ENCODE results near the gene DNER. TPM values are rescaled to one million over a fixed set of nuclear protein-coding genes. Genes with fewer than 3 reads are reported as not detected.

The DNER gene
- total and polyA plus RNA-seq, 4 donors: 0.01 TPM; not detected in 3

- Histone ChIP-seq H3K4me1 (ENCODE audit: control insufficient read depth in 4 of 4, insufficient read depth in 4 of 4, low read length in 3 of 4) (no peaks in the 10 kb centered on the region), H3K36me3 (ENCODE audit: control insufficient read depth in 4 of 4, insufficient read depth in 3 of 4, low read depth in 1 of 4, low read length in 3 of 4) (no peaks in the 10 kb centered on the region), H3K9ac (ENCODE audit: low read depth in 1 of 2, low read length in 2 of 2) (no peak overlapping the region), H3K27me3 (ENCODE audit: control insufficient read depth in 4 of 4, insufficient read depth in 4 of 4, low read length in 3 of 4) (no peaks in the 10 kb centered on the region), H3K9me3 (ENCODE audit: control insufficient read depth in 4 of 4, low read length in 3 of 4) (no peaks in the 10 kb centered on the region), H3K27ac (ENCODE audit: low read depth in 1 of 2, low read length in 2 of 2) (no peak overlapping the region), H3K4me3 (ENCODE audit: low read depth in 1 of 3, low read length in 3 of 3) (no peak overlapping the region)
- no peak for DNase-seq (ENCODE audit: low spot score)
- TF ChIP-seq SP1 (IDR thresholded peaks at IDR 0.05) (no peak), YY1 (IDR thresholded peaks at IDR 0.05) (no peak), RAD21 (IDR thresholded peaks at IDR 0.05) (no peak), FOXA2 (IDR thresholded peaks at IDR 0.05) (no peak), CTCF (IDR thresholded peaks at IDR 0.05; ENCODE audit: low read depth, low read length, missing input control) (no peak), MAX (IDR thresholded peaks at IDR 0.05) (no peak), GABPA (IDR thresholded peaks at IDR 0.05 in 1 of 2, conservative IDR thresholded peaks at IDR 0.05 in 1 of 2) (no peak), REST (IDR thresholded peaks at IDR 0.05) (no peak), HNF4A (conservative IDR thresholded peaks at IDR 0.05) (no peak), HNF4G (IDR thresholded peaks at IDR 0.05) (no peak), JUND (IDR thresholded peaks at IDR 0.05) (no peak)
- WGBS: 77% methylated on average over 3 of the region's 3 CpGs
These were observed 262.5 kb downstream of the DNER start for GRCh38 chr2:229451852-229452251.

- 87% methylated on average over 12 of the region's 12 CpGs for WGBS
- no peaks in the 10 kb centered on the region for H3K36me3 ChIP-seq (ENCODE audit: control insufficient read depth in 4 of 4, insufficient read depth in 3 of 4, low read depth in 1 of 4, low read length in 3 of 4)
- no peaks in the 10 kb centered on the region for H3K9me3 ChIP-seq (ENCODE audit: control insufficient read depth in 4 of 4, low read length in 3 of 4)
- no peak overlapping the region for H3K4me3 ChIP-seq (ENCODE audit: low read depth in 1 of 3, low read length in 3 of 3)
- H3K4me1 ChIP-seq (ENCODE audit: control insufficient read depth in 4 of 4, insufficient read depth in 4 of 4, low read length in 3 of 4): no peaks in the 10 kb centered on the region
- H3K9ac ChIP-seq (ENCODE audit: low read depth in 1 of 2, low read length in 2 of 2): no peak overlapping the region
- H3K27me3 ChIP-seq (ENCODE audit: control insufficient read depth in 4 of 4, insufficient read depth in 4 of 4, low read length in 3 of 4): peaks cover 0 to 2% (median 0%) of the 10 kb centered on the region in 4 donors
- TF ChIP-seq YY1 (IDR thresholded peaks at IDR 0.05) (no peak), FOXA1 (IDR thresholded peaks at IDR 0.05) (no peak), TAF1 (conservative IDR thresholded peaks at IDR 0.05) (no peak), RAD21 (IDR thresholded peaks at IDR 0.05) (no peak), REST (IDR thresholded peaks at IDR 0.05) (no peak), ATF3 (IDR thresholded peaks at IDR 0.05) (no peak), SP1 (IDR thresholded peaks at IDR 0.05) (no peak), MAX (IDR thresholded peaks at IDR 0.05) (no peak), HNF4G (IDR thresholded peaks at IDR 0.05) (no peak), ZBTB33 (IDR thresholded peaks at IDR 0.05) (no peak), CTCF (IDR thresholded peaks at IDR 0.05; ENCODE audit: low read depth, low read length, missing input control) (no peak), FOXA2 (IDR thresholded peaks at IDR 0.05) (no peak), NR2F2 (IDR thresholded peaks at IDR 0.05) (no peak)
- no peak for DNase-seq (ENCODE audit: low spot score)
- no peak overlapping the region for H3K27ac ChIP-seq (ENCODE audit: low read depth in 1 of 2, low read length in 2 of 2)
These were observed 267.1 kb downstream of the DNER start for GRCh38 chr2:229447227-229447626.
